Endometrial microvascular endothelial cells (primary cell): ENCODE results near the gene NUFIP1. TPM values are rescaled to one million over a fixed set of nuclear protein-coding genes. Genes with fewer than 3 reads are reported as not detected.
"Not testable (repeated sequence)": the region's sequence is repeated elsewhere in the genome, so short reads cannot be mapped to it uniquely, and the experiment has no call there.

Source experiments
- in situ Hi-C: cut with HindIII; loops from 2 replicates; pipeline ENCODE4 v1.10.0; 2017; ENCODE audit warnings: low sequenced_read_pairs, low pct_unique_long_range_greater_than_20kb; ENCODE audit errors: inconsistent ontology term
- total RNA-seq: library from RNA; depleted of rRNA; stranded (reverse); fragments of >200 nt; gene quantifications from one replicate; pipeline ENCODE4 v1.2.3, GENCODE V29; 2015; ENCODE audit errors: inconsistent ontology term

Gene NUFIP1
- total RNA-seq, 1 donor from 2014 or later = 3.4 TPM

- in situ Hi-C loops = no loop called here
These were observed 17.3 kb downstream of the NUFIP1 start for GRCh38 chr13:44971656-44972595.

- in situ Hi-C loops = no loop called here
These were observed 19.5 kb downstream of the NUFIP1 start for GRCh38 chr13:44969551-44970484.

- in situ Hi-C loops = no loop called here
These were observed 20.8 kb downstream of the NUFIP1 start for GRCh38 chr13:44968434-44968815.

GRCh38 chr13:44967704-44968433, 21.4 kb downstream of the NUFIP1 start:
- in situ Hi-C loops = no loop called here

- in situ Hi-C loops = no loop called here
These were observed 27.3 kb downstream of the NUFIP1 start for GRCh38 chr13:44961997-44962396.

GRCh38 chr13:44955406-44955805, 33.9 kb downstream of the NUFIP1 start:
- in situ Hi-C loops = no loop called here

GRCh38 chr13:44954224-44954623, 35.0 kb downstream of the NUFIP1 start:
- in situ Hi-C loops = no loop called here

GRCh38 chr13:44952671-44953070, 36.6 kb downstream of the NUFIP1 start:
- in situ Hi-C loops = no loop called here

GRCh38 chr13:44951184-44951583, 38.1 kb downstream of the NUFIP1 start:
- in situ Hi-C loops = no loop called here

- in situ Hi-C loops = not testable (repeated sequence)
These were observed 45.9 kb downstream of the NUFIP1 start for GRCh38 chr13:44943411-44943810.

GRCh38 chr13:44938854-44939253, 50.4 kb downstream of the NUFIP1 start:
- in situ Hi-C loops = no loop called here

GRCh38 chr13:44936246-44936645, 53.0 kb downstream of the NUFIP1 start:
- in situ Hi-C loops = no loop called here

- in situ Hi-C loops = no loop called here
These were observed 54.5 kb downstream of the NUFIP1 start for GRCh38 chr13:44934724-44935123.

GRCh38 chr13:44932850-44933251, 56.4 kb downstream of the NUFIP1 start:
- in situ Hi-C loops = no loop called here

GRCh38 chr13:44932171-44932849, 57.0 kb downstream of the NUFIP1 start:
- in situ Hi-C loops = no loop called here

- in situ Hi-C loops = no loop called here
These were observed 58.2 kb downstream of the NUFIP1 start for GRCh38 chr13:44930963-44931623.

GRCh38 chr13:44930280-44930679, 59.0 kb downstream of the NUFIP1 start:
- in situ Hi-C loops = no loop called here

- in situ Hi-C loops = no loop called here
These were observed 59.6 kb downstream of the NUFIP1 start for GRCh38 chr13:44929692-44930091.
